Activated CD8-positive, alpha-beta T cell treated with anti-CD3 and anti-CD28 coated beads for 36 hours (primary cell): ENCODE data around the gene OST4. TPM values are rescaled to one million over a fixed set of nuclear protein-coding genes. Genes with fewer than 3 reads are reported as not detected.

Experiments
- ATAC-seq: fragments of 200-7000 bp; cut with Tn5 transposase; one replicate; pipeline ENCODE4 v1.10.0; 2021; ENCODE audit warnings: mild to moderate bottlenecking, moderate library complexity
- CTCF ChIA-PET: fragments of 350-600 bp; sonication (Branson Sonifier 250); formaldehyde crosslinking; loops from one replicate; lab custom pipeline; 2021; ENCODE audit warnings: antibody characterized with exemption; lab: Charles Lee
- POLR2A ChIA-PET: fragments of 350-600 bp; sonication (Branson Sonifier 250); formaldehyde crosslinking; loops from one replicate; lab custom pipeline; 2021; ENCODE audit warnings: antibody characterized with exemption; lab: Charles Lee
- DNase-seq: peaks from one replicate; pipeline ENCODE4 v3.0.0-alpha.2; 2020
- H3K27ac Mint-ChIP-seq: one replicate; pipeline ENCODE4 v1.8.0; 2021; ENCODE audit warnings: mild to moderate bottlenecking, mixed read lengths
- H3K27me3 Mint-ChIP-seq: one replicate; pipeline ENCODE4 v1.8.0; 2021; ENCODE audit warnings: mixed read lengths
- H3K36me3 Mint-ChIP-seq: one replicate; pipeline ENCODE4 v1.8.0; 2021; ENCODE audit warnings: low read depth, mixed read lengths
- H3K4me1 Mint-ChIP-seq: one replicate; pipeline ENCODE4 v1.8.0; 2021; ENCODE audit warnings: low read depth, mixed read lengths
- H3K4me3 Mint-ChIP-seq: one replicate; pipeline ENCODE4 v1.8.0; 2021; ENCODE audit warnings: mild to moderate bottlenecking, moderate library complexity, mixed read lengths
- H3K9me3 Mint-ChIP-seq: one replicate; pipeline ENCODE4 v1.8.0; 2021; ENCODE audit warnings: mixed read lengths
- CTCF ChIP-seq: fragments of 200-600 bp; IDR thresholded peaks from one replicate; pipeline ENCODE4 v1.8.0; 2022; ENCODE audit warnings: antibody characterized with exemption, mild to moderate bottlenecking
- intact Hi-C: fragments of 100-400 bp; cut with micrococcal nuclease; formaldehyde crosslinking; loops from one replicate; pipeline ENCODE4 v1.10.0; 2022
- total RNA-seq, 2 experiments: library from RNA; stranded (reverse); gene quantifications; one replicate each; pipeline ENCODE4 v1.2.3, GENCODE V29; 2021

OST4 gene
- total RNA-seq, 2 experiments from 2014 or later = 257 to 262 TPM

DNA sequence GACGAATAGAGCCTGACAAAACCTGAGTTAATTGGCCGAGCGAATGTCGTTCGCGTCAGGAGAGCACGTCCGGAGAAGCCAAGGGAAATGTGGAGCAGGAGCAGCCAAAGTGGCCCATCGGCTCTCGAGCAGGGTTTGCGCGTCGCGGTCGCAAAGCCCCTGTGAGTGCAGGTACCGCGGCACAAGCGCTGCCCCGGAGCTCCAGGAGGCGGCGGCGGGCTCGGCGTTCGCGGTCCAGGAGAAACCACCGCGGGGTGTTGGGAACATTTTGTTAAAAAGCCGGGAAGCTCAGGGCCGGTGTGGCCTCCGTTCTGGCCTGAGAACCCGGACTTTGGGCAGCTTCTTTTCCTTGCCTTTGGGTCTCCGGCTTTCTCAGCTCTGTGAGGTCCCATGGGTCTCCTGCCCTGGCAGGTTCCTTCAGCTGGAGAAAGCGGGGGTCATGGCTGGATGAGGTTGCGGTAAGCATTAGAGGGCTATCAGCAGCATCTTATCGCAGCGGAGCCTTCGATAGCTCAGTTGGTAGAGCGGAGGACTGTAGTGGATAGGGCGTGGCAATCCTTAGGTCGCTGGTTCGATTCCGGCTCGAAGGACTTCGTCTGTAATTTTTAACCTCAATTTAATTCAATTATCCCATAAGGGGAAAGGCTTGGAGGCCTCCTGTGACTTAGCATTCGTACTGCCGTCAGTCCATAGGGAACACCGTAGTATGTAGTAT, 21.0 kb downstream of the OST4 start:
- ATAC-seq = peak; percentile 73
- ChIA-PET CTCF (interaction anchor here (0.9 to 4.3 kb wide), 13 partner anchors 11 to 141 kb away, joined by 3 to 32 read pairs (median 6); partner anchors contain the start of genes KHK and OST4), POLR2A (interaction anchor here (0.8 to 3.6 kb wide), 20 partner anchors 10 to 293 kb away, joined by 3 to 26 read pairs (median 4); partner anchors contain the start of genes EMILIN1, OST4 and TMEM214)
- H3K36me3 Mint-ChIP-seq = peaks cover 8% of the 10 kb centered on the region
- H3K9me3 Mint-ChIP-seq = no peaks in the 10 kb centered on the region
- peak overlapping the region; percentile 90 for H3K4me3 Mint-ChIP-seq
- H3K27ac Mint-ChIP-seq = peak overlapping the region; percentile 99
- peaks cover 20% of the 10 kb centered on the region for H3K4me1 Mint-ChIP-seq
- DNase-seq = peak; percentile 96
- peak; percentile 51 for TF ChIP-seq CTCF
- intact Hi-C loops = no loop called here
- H3K27me3 Mint-ChIP-seq = peaks cover 6% of the 10 kb centered on the region

GRCh38 chr2:27049422-27050280, 21.8 kb downstream of the OST4 start:
- POLR2A ChIA-PET = interaction anchor here (0.8 to 3.6 kb wide), 12 partner anchors 10 to 170 kb away, joined by 3 to 26 read pairs (median 4); partner anchors contain the start of genes OST4 and TMEM214
- Mint-ChIP-seq H3K36me3 (peaks cover 8% of the 10 kb centered on the region), H3K9me3 (no peaks in the 10 kb centered on the region), H3K4me1 (peaks cover 20% of the 10 kb centered on the region), H3K27ac (peak overlapping the region; percentile 99), H3K4me3 (peak overlapping the region; percentile 90), H3K27me3 (peaks cover 6% of the 10 kb centered on the region)
- ATAC-seq (peak; percentile 25), DNase-seq (peak; percentile 86)
- CTCF ChIA-PET = interaction anchor here (0.6 to 4.3 kb wide), 15 partner anchors 10 to 142 kb away, joined by 3 to 32 read pairs (median 5); partner anchors contain the start of genes KHK and OST4
- intact Hi-C loops = no loop called here
- TF ChIP-seq CTCF = no peak

DNA sequence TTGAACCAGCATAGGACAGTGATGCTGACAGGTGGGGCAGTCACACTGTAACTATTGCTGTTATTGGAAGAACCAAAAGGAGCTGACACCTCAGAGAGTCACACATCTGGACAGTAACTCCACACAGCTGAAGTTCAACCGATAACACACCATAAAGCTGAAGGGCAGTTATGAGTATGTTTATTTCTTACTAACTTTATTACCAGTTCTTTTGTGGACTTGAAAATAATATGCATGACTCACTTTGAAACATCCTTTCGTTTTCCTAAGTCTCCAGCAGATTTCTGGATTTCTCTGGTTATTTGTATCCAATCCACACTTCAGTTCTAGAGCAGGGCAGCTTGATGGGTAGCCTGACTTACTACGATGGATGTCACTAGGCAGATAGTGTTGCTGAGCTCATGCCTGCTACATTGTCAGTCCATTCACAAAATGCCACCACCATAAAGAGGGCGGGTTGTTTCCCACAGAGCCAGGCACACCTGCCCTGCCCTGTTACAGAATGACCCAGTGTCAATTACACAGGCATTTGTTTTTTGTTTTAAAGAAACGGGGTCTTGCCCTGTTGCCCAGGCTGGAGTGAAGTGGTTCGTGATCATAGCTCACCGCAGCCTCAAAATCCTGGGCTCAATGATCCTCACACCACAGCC, 28.3 kb downstream of the OST4 start:
- Mint-ChIP-seq H3K36me3 (peaks cover 20% of the 10 kb centered on the region), H3K27me3 (no peaks in the 10 kb centered on the region), H3K27ac (no peak overlapping the region), H3K4me1 (peaks cover 3% of the 10 kb centered on the region), H3K4me3 (no peak overlapping the region), H3K9me3 (no peaks in the 10 kb centered on the region)
- intact Hi-C loops = no loop called here
- CTCF ChIA-PET = interaction anchor here (1.3 to 1.5 kb wide), 2 partner anchors 9 to 81 kb away, joined by 3 read pairs; no protein-coding TSS in a partner anchor
- no peak for TF ChIP-seq CTCF
- ATAC-seq = no peak
- POLR2A ChIA-PET = interaction anchor here (0.7 kb wide), 1 partner anchor 27 kb away, joined by 3 read pairs; no protein-coding TSS in a partner anchor
- DNase-seq = no peak

- ChIA-PET CTCF (interaction anchor here (1.3 to 1.5 kb wide), 2 partner anchors 10 to 80 kb away, joined by 3 read pairs; no protein-coding TSS in a partner anchor), POLR2A (no interaction called here)
- no peak for TF ChIP-seq CTCF
- DNase-seq (no peak), ATAC-seq (no peak)
- Mint-ChIP-seq H3K4me1 (no peaks in the 10 kb centered on the region), H3K36me3 (peaks cover 20% of the 10 kb centered on the region), H3K4me3 (no peak overlapping the region), H3K9me3 (no peaks in the 10 kb centered on the region), H3K27me3 (no peaks in the 10 kb centered on the region), H3K27ac (no peak overlapping the region)
- intact Hi-C loops = no loop called here
These were observed 29.2 kb downstream of the OST4 start for GRCh38 chr2:27042159-27042661.
